HCT116 (cell line): ENCODE data around the gene PLCB4. TPM values are rescaled to one million over a fixed set of nuclear protein-coding genes. Genes with fewer than 3 reads are reported as not detected.

Experiments used
- ATAC-seq: fragments of 200-7000 bp; cut with Tn5 transposase; 2 replicates; pipeline ENCODE4 v1.9.1; 2020; ENCODE audit warnings: mild to moderate bottlenecking, moderate library complexity
- BruUV-seq: library from RNA; stranded (reverse); fragments of 400-500 nt; replicated peaks from 2 replicates; lab custom pipeline; 2021; lab: Mats Ljungman, UMichigan
- CTCF ChIA-PET: fragments of 300-600 bp; sonication (Branson Sonifier 250); formaldehyde crosslinking; loops from one replicate; lab custom pipeline; 2021; ENCODE audit warnings: antibody characterized with exemption; lab: Charles Lee
- POLR2A ChIA-PET: fragments of 300-600, 350-600 bp; sonication (Branson Sonifier 250); formaldehyde crosslinking; loops from one replicate; lab custom pipeline; 2021; ENCODE audit warnings: antibody characterized with exemption; lab: Charles Lee
- RAD21 ChIA-PET, 2 experiments: fragments of 300-600 bp; sonication (Branson Sonifier 250); formaldehyde crosslinking; loops; one replicate each; lab custom pipeline; 2023; ENCODE audit warnings: low total read pairs in 2 of 2; ENCODE audit not compliant: uncharacterized antibody in 2 of 2, unreplicated experiment in 2 of 2, low non-redundant PET in 1 of 2; lab: Charles Lee
- DNase-seq: peaks from one replicate; pipeline ENCODE4 v3.0.0-alpha.2; 2010; ENCODE audit warnings: low read depth, low spot score
- H2AFZ ChIP-seq: fragments of 200-600 bp; shearing (Covaris generic), sonication (generic); 2 replicates; pipeline ENCODE4 v1.6.1; 2017; ENCODE audit warnings: low read depth, mixed run types, mixed read lengths, antibody characterized with exemption, low read length; ENCODE audit not compliant: poor library complexity, severe bottlenecking
- H3K27ac ChIP-seq: 2 replicates; pipeline ENCODE4 v1.5.1; 2012; ENCODE audit warnings: low read depth, low read length
- H3K27me3 ChIP-seq: fragments of 200-600 bp; sonication (generic); 2 replicates; pipeline ENCODE4 v1.6.1; 2016; ENCODE audit warnings: mixed run types, low read length, mixed read lengths; ENCODE audit not compliant: insufficient read depth
- H3K36me3 ChIP-seq, 2 experiments: fragments of 200-500 bp in 1 of 2; fragments of 200-600 bp in 1 of 2; sonication (Bioruptor generic) in 1 of 2; sonication (generic) in 1 of 2; 2 replicates each; pipeline versions ENCODE4 v1.5.1 to v1.6.1; 2014 to 2016; ENCODE audit warnings: low read length in 2 of 2, inconsistent platforms in 1 of 2, mixed read lengths in 1 of 2, mixed run types in 1 of 2; ENCODE audit not compliant: insufficient read depth in 2 of 2, control insufficient read depth in 1 of 2
- H3K4me1 ChIP-seq, 2 experiments: fragments of 200-600 bp in 1 of 2; sonication (generic) in 1 of 2; 2 replicates each; pipeline versions ENCODE4 v1.5.1 to v1.6.1; 2012 to 2017; ENCODE audit warnings: low read length in 2 of 2, inconsistent platforms in 1 of 2, mild to moderate bottlenecking in 1 of 2, mixed read lengths in 1 of 2, mixed run types in 1 of 2, moderate library complexity in 1 of 2; ENCODE audit not compliant: insufficient read depth in 2 of 2, control insufficient read depth in 1 of 2
- H3K4me2 ChIP-seq: fragments of 200-600 bp; sonication (generic); 2 replicates; pipeline ENCODE4 v1.6.1; 2017; ENCODE audit warnings: mixed run types, low read length, mixed read lengths
- H3K4me3 ChIP-seq, 2 experiments: fragments of 200-600 bp in 1 of 2; sonication (generic) in 1 of 2; replicated peaks in 1 of 2; 2 replicates each; pipeline ENCODE4 v1.5.1; 2011 to 2016; ENCODE audit warnings: low read length in 2 of 2, control low read depth in 1 of 2, low read depth in 1 of 2, mild to moderate bottlenecking in 1 of 2, mixed read lengths in 1 of 2, mixed run types in 1 of 2
- H3K79me2 ChIP-seq: fragments of 200-600 bp; sonication (generic); 2 replicates; pipeline ENCODE4 v1.6.1; 2017; ENCODE audit warnings: mild to moderate bottlenecking, mixed run types, low read length, moderate library complexity, mixed read lengths; ENCODE audit not compliant: insufficient read depth
- H3K9ac ChIP-seq: fragments of 200-600 bp; sonication (generic); 2 replicates; pipeline ENCODE4 v1.6.1; 2016; ENCODE audit warnings: low read length, mixed read lengths
- H3K9me2 ChIP-seq: fragments of 200-600 bp; sonication (generic), shearing (Covaris generic); 2 replicates; pipeline ENCODE4 v1.6.1; 2017; ENCODE audit warnings: mixed run types, mild to moderate bottlenecking, moderate library complexity; ENCODE audit not compliant: insufficient read depth
- H3K9me3 ChIP-seq, 2 experiments: fragments of 200-500 bp in 1 of 2; fragments of 200-600 bp in 1 of 2; sonication (Bioruptor generic) in 1 of 2; sonication (generic) in 1 of 2; 2 replicates each; pipeline ENCODE4 v1.6.1; 2014 to 2017; ENCODE audit warnings: low read length in 2 of 2, mixed read lengths in 2 of 2, inconsistent platforms in 1 of 2, low read depth in 1 of 2, mild to moderate bottlenecking in 1 of 2, mixed run types in 1 of 2, moderate library complexity in 1 of 2; ENCODE audit not compliant: control insufficient read depth in 1 of 2, insufficient read depth in 1 of 2
- H4K20me1 ChIP-seq: fragments of 200-600 bp; sonication (generic), shearing (Covaris generic); 2 replicates; pipeline ENCODE4 v1.6.1; 2017; ENCODE audit warnings: mixed run types, mild to moderate bottlenecking, moderate library complexity; ENCODE audit not compliant: insufficient read depth
- ATF3 ChIP-seq: IDR thresholded peaks from 2 replicates; pipeline ENCODE4 v1.6.1; 2012
- CBX3 ChIP-seq: IDR thresholded peaks from 2 replicates; pipeline ENCODE4 v1.6.1; 2012; ENCODE audit warnings: low read depth
- EZH2 ChIP-seq: fragments of 200-600 bp; sonication (generic); IDR thresholded peaks from 2 replicates; pipeline ENCODE4 v1.6.1; 2017; ENCODE audit warnings: antibody characterized with exemption, mixed run types
- FOSL1 ChIP-seq: IDR thresholded peaks from 2 replicates; pipeline ENCODE4 v1.6.1; 2012; ENCODE audit warnings: low read depth
- POLR2A ChIP-seq: IDR thresholded peaks from 2 replicates; pipeline ENCODE4 v1.7.0; 2011; ENCODE audit warnings: borderline replicate concordance; ENCODE audit not compliant: insufficient read depth, insufficient read length; ENCODE audit errors: extremely low read depth
- SIN3A ChIP-seq: IDR thresholded peaks from 2 replicates; pipeline ENCODE4 v1.6.1; 2012; ENCODE audit warnings: low read depth
- SP1 ChIP-seq: IDR thresholded peaks from 2 replicates; pipeline ENCODE4 v1.6.1; 2012; ENCODE audit warnings: low read depth
- SRF ChIP-seq: IDR thresholded peaks from 2 replicates; pipeline ENCODE4 v1.6.1; 2012; ENCODE audit warnings: low read depth
- ZBTB33 ChIP-seq: IDR thresholded peaks from 2 replicates; pipeline ENCODE4 v1.6.1; 2011; ENCODE audit warnings: mild to moderate bottlenecking, low read length, moderate library complexity; ENCODE audit not compliant: insufficient replicate concordance; ENCODE audit errors: extremely low read depth
- ZNF274 ChIP-seq: fragments of 200-500 bp; sonication (Bioruptor generic); IDR thresholded peaks from 2 replicates; pipeline ENCODE4 v1.6.1; 2014; ENCODE audit warnings: mild to moderate bottlenecking, low read depth, low read length, inconsistent platforms
- intact Hi-C: fragments of 100-400 bp; cut with micrococcal nuclease; formaldehyde crosslinking; loops from 2 replicates; pipeline ENCODE4 v1.10.0; 2022
- total RNA-seq: library from RNA; stranded (reverse); gene quantifications from one replicate; pipeline ENCODE4 v1.2.1, GENCODE V29; 2021; ENCODE audit not compliant: unreplicated experiment

PLCB4 gene
- total RNA-seq, 1 experiment from 2014 or later = 2.5 TPM

- no peaks in the 10 kb centered on the region for H3K4me1 ChIP-seq
- ChIA-PET POLR2A (no interaction called here), RAD21 (no interaction called here)
- H3K36me3 ChIP-seq = no peaks in the 10 kb centered on the region
- H3K4me3 ChIP-seq = no peak overlapping the region
- BruUV-seq = no TSS peak
- H3K9me3 ChIP-seq = no peaks in the 10 kb centered on the region
- no peak overlapping the region for H3K27ac ChIP-seq
- no peak overlapping the region for H3K4me2 ChIP-seq
- DNase-seq = no peak
- TF ChIP-seq EZH2 = no peak
- TF ChIP-seq POLR2A = no peak
- TF ChIP-seq CBX3 = no peak
- TF ChIP-seq ZNF274 = no peak
- TF ChIP-seq ATF3 = no peak
- no peak for TF ChIP-seq SRF
- no peak for TF ChIP-seq ZBTB33
- TF ChIP-seq SIN3A = no peak
- no peak for TF ChIP-seq SP1
- no peak for TF ChIP-seq FOSL1
- TF ChIP-seq, all 23 proteins: peak for 0
- intact Hi-C loops = no loop called here
- Histone ChIP-seq H3K9ac (no peak overlapping the region), H4K20me1 (no peaks in the 10 kb centered on the region), H3K9me2 (no peaks in the 10 kb centered on the region), H3K27me3 (no peaks in the 10 kb centered on the region), H2AFZ (no peak overlapping the region), H3K79me2 (no peaks in the 10 kb centered on the region)
- no peak for ATAC-seq
- CTCF ChIA-PET = no interaction called here
These were observed 45.8 kb downstream of the PLCB4 start for GRCh38 chr20:9114709-9115108.
